Gastrocnemius medialis (tissue), 4 donors: ENCODE data around the gene C2orf76.

Experiments
- POLR2A ChIP-seq, 2 donors: fragments of 450-650 bp; IDR thresholded peaks; one replicate each; pipeline ENCODE4 v1.6.1; 2017; ENCODE audit warnings: antibody characterized with exemption in 2 of 2, mild to moderate bottlenecking in 2 of 2, moderate library complexity in 2 of 2
- TF ChIP-seq, protein P1 (sequence below), 5 experiments: fragments of 450-650 bp in 3 of 5; fragments of 200-600 bp in 2 of 5; sonication (generic) in 2 of 5; IDR thresholded peaks in 4 of 5; conservative IDR thresholded peaks in 1 of 5; 1 replicate in 4 of 5; 2 replicates in 1 of 5; pipeline ENCODE4 v1.5.1; 2016 to 2019; ENCODE audit warnings: antibody characterized with exemption in 5 of 5, mild to moderate bottlenecking in 3 of 5, moderate library complexity in 3 of 5

DNA sequence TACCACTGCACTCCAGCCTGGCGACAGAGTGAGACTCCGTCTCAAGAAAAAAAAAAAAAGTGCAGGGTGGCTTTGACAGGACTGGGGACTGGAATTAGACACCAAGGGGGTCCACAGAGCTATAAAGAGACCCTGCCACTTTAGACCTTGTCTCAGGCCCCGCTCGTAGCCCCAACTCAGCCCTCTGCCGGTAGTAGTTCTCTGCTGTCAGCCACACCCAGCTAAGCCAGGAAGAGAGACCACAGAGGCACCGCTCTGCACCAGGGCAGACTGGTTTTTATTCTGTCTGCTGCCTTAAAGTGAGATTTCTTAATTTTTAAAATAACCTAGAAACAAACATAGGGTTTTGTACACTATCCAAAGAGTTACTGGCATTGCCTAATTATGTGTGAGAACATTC lies 77.0 kb downstream of the C2orf76 start:
- TF ChIP-seq, protein P1, sequence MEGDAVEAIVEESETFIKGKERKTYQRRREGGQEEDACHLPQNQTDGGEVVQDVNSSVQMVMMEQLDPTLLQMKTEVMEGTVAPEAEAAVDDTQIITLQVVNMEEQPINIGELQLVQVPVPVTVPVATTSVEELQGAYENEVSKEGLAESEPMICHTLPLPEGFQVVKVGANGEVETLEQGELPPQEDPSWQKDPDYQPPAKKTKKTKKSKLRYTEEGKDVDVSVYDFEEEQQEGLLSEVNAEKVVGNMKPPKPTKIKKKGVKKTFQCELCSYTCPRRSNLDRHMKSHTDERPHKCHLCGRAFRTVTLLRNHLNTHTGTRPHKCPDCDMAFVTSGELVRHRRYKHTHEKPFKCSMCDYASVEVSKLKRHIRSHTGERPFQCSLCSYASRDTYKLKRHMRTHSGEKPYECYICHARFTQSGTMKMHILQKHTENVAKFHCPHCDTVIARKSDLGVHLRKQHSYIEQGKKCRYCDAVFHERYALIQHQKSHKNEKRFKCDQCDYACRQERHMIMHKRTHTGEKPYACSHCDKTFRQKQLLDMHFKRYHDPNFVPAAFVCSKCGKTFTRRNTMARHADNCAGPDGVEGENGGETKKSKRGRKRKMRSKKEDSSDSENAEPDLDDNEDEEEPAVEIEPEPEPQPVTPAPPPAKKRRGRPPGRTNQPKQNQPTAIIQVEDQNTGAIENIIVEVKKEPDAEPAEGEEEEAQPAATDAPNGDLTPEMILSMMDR (IDR thresholded peaks at IDR 0.05 in 4 of 5, conservative IDR thresholded peaks at IDR 0.05 in 1 of 5): no peak
- TF ChIP-seq POLR2A (IDR thresholded peaks at IDR 0.05): no peak
